SIG-M5 treated with dmso at 0.1 percent for 504 hours (cell line): ENCODE measurements around the gene DNAH14.
A peak's percentile ranks its signal among the peaks of the same experiment; 100 is the strongest.
"Not testable (repeated sequence)": the region's sequence is repeated elsewhere in the genome, so short reads cannot be mapped to it uniquely, and the experiment has no call there.

Experiments used
- DNase-seq: peaks from one replicate; lab custom pipeline; 2025; ENCODE audit not compliant: unreplicated experiment; lab: John Stamatoyannopoulos, UW

DNAH14 gene

DNA sequence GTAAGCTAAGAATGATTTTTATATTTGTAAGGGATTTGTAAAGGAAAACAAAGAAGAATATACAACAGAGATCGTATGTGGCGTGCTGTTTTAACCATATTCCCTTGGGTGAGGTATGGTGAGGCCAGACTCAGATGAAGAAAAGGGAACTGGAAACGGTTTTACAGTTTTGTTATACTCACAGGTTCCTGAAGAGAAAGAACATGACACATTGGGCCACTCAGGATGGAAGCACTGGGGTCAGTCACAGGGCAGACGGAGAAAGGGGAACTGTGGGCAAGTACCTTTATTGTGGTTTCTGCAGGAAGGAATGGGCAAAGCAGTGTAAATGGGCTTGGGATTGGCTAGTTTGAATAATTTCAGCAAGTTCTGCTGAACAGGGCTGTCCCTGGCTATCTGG, 321.0 kb downstream of the DNAH14 start:
- peak; percentile 89 for DNase-seq

DNA sequence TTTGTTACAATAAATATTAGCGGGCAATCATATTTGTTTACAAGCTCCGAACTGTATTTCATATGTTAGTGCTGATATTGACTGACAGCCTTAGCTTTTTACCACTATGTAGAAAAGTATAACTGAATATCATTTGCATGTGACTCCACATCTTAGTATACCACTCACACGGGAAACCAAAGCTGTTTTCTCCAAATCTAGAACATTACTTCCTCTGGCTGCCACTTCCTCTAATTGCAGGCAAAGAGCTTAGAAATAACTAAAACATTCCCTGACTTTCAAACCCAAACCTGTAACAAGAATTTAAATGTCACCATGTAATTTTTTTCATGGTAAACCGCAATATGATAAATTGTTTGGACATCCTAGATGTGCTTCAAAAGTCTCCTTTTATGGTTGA, 323.7 kb downstream of the DNAH14 start:
- DNase-seq = peak; percentile 34

DNA sequence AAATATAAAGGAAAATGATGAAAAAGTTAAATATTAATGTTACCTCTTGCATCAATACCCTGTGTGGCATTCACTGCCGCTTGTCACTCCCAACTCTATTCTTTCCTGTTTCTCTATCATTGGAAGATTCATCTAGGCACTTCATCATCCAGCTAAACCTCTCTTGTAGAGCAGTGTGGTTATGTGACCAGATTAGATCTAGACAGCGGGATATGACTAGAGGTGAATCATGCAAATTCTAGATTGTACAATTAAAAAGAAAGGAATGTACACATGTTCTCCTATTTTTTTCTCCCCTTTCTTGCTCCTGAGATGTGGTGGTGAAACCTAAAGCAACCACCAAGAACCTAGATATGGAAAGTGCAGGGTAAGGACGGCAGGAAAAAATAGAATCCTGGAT, 324.3 kb downstream of the DNAH14 start:
- no peak for DNase-seq

GRCh38 chr1:225254676-225255075, 325.2 kb downstream of the DNAH14 start:
- DNase-seq = no peak

GRCh38 chr1:225257081-225257480, 327.6 kb downstream of the DNAH14 start:
- peak; percentile 7 for DNase-seq

- no peak for DNase-seq
Observed at GRCh38 chr1:225258811-225259210, 329.3 kb downstream of the DNAH14 start.

GRCh38 chr1:225259542-225259941, 330.1 kb downstream of the DNAH14 start:
- no peak for DNase-seq

GRCh38 chr1:225260319-225260718, 330.8 kb downstream of the DNAH14 start:
- no peak for DNase-seq

- no peak for DNase-seq
Observed at GRCh38 chr1:225277445-225277844, 348.0 kb downstream of the DNAH14 start.

DNA sequence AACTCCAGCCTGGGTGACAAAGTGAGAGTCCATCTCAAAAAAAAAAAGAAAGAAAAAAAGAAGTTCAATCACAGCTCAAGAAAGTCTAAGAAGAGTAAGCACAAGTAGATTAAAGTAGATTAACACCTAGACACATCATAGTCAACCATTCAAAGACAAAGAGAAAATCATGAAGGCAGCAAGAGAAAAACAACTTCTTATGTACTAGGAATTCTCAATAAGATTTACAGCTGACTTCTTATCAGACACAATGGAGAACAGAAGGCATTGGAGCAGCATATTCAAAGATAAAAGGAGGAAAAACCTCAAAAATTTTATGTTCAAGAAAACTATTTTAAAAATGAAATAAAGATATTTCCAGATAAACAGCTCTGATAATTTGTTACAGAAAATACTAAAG, 351.1 kb downstream of the DNAH14 start:
- no peak for DNase-seq

DNA sequence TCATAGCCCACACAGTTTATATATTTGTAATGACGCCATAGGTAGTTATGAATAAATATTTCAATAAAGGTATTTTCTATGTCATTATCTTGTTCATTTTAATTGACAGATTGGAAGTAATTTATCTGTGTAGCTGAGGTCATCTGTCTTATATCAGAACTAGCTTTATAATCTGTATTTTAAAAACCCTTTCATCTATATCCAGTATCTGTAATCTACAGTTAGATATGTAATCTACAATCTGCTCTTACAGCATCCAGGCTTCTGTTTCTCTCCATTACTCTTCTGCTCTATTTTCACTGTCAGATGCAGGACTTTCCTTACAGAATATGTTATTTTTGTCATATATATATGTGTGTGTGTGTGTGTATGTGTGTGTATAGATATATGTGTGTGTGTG, 360.8 kb downstream of the DNAH14 start:
- DNase-seq = no peak

DNA sequence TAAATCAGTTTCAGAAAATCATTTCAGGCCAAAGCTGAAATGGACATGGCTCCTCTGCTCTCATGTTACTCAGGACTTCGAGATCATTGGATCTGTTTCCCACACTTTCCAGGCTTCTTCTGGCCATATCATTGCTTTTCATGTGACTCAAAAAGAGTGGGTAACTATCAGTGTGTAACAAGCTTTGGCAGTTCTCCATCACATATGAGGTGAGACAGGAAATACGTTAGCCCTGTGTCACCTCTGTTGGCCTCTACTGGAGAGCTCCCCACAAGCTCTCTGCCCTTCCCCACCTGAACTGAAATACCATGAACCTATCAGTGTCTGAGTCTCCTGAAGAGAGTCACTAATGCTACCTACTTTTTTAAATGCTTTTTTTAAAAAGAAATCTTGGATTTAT, 370.1 kb downstream of the DNAH14 start:
- no peak for DNase-seq

GRCh38 chr1:225300381-225300780, 370.9 kb downstream of the DNAH14 start:
- no peak for DNase-seq

GRCh38 chr1:225304996-225305395, 375.5 kb downstream of the DNAH14 start:
- DNase-seq = no peak

DNA sequence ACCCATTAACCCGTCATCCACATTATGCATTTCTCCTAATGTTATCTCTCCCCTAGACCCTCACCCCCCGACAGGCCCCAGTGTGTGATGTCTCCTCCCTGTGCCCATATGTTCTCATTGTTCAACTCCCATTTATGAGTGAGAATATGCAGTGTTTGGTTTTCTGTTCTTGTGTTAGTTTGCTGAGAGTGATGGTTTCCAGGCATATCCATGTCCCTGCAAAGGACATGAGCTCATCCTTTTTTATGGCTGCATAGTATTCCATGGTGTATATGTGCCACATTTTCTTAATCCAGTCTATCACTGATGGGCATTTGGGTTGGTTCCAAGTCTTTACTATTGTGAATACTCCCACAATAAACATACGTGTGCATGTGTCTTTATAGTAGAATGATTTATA, 381.1 kb downstream of the DNAH14 start:
- not testable (repeated sequence) for DNase-seq

GRCh38 chr1:225318706-225319575, 389.5 kb downstream of the DNAH14 start:
- peak; percentile 54 for DNase-seq

DNA sequence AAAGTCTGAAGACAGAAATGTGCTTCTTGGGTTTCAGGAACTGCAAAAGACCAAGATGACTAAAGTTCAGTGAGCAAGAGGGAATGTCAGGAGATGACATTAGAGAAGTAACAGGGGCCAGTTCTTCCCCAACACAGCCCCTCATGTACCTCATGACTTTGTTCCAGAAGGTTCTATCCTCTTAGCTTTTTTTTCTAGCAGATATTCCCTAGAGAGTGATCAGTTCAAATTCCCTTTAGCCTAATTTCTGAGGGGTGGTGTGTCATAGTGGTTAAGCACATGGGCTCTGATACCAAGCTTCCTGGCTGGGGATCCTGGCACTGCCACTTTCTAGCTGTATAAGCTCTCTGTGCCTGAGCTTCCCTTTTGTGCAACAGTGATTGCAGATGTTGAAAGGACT, 390.4 kb downstream of the DNAH14 start:
- DNase-seq = no peak

DNA sequence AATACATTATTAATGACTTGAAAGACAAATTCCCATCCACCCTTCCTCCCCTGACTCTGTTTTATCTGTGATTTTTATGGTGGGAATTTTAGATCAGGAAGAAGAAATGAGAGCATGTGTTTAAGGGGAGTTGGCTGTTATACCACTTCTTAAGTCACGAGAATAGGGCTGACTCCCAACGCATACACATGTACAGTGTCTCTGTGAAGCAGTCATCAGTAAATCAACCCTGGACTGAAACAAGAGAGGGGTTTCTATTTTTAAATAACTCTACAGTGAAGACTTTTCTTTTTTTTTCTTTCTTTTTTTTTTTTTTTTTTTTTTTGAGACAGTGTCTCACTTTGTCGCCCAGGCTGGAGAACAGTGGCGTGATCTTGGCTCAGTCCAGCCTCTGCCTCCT, 392.3 kb downstream of the DNAH14 start:
- DNase-seq = no peak

DNA sequence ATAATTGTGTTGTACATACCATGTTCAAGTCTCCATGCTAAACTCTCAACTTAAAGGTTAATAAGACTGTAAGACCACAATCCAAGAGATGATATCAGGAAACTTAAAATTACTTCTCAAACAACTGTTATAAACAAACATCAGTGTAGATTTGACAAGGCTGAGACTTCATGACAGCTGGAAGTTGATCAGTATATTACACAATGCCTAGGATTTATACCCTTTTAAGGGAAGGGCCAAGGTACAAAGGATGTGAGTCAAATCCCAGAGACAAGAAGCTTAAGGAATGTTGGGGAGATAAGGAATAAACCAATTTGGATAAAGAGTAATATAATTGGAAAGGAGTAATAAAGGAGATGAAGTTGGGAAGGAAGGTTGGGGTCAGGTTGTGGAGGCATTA, 399.6 kb downstream of the DNAH14 start:
- no peak for DNase-seq

DNA sequence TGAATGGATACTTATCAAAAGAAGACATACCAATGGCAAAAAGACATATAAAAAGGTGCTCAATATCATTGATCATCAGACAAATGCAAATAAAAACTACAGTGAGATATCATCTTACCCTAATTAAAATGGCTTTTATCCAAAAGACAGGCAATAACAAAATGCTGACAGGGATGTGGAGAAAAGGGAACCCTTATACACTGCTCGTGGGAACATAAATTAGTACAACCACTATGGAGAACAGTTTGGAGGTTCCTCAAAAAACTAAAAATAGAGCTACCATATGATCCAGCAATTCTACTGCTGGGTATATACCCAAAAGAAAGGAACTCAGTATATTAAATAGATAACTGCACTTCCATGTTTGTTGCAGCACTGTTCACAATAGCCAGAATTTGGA, 400.5 kb downstream of the DNAH14 start:
- not testable (repeated sequence) for DNase-seq

DNA sequence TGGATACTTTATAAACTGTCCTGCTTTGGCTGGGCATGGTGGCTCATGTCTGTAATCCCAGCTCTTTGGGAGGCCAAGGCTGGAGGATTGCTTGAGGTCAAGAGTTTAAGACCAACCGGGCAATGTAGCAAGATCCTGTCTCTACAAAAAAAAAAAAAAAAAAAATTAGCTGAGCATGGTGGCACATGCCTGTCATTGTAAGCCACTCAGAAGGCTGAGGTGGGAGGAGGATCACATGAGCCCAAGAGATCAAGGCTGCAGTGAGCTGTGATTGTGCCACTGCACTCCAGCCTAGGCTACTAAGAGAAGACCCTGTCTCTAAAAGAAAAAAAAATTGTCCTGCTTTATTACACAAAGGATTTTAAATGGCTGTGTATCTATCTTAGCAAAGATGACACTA, 403.2 kb downstream of the DNAH14 start:
- DNase-seq = no peak

DNA sequence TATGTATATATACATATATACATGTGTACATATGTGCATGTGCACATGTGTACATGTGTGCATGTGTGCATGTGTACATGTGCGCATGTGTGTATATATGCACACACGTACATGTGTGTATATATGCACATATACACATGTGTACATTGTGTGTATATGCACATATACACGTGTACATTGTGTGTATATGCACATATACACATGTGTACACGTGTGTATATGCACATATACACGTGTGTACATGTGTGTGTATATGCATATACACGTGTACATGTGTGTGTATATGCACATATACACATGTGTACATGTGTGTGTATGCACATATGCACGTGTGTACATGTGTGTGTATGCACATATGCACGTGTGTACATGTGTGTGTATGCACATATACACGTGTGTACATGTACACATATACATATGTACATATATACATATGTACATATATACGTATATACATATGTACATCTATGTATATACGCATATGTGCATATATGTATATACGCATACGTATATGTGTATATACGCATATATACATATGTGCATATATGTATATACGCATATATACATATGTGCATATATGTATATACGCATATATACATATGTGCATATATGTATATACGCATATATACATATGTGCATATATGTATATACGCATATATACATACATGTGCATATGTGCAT, 405.8 kb downstream of the DNAH14 start:
- not testable (repeated sequence) for DNase-seq
